Stimulated activated CD8-positive, alpha-beta memory T cell treated with anti-CD3 and anti-CD28 coated beads, Interleukin-15, amount 100 ng/mL, for 48 hours (primary cell): ENCODE measurements around the gene HIBCH.
"Not testable (repeated sequence)": the region's sequence is repeated elsewhere in the genome, so short reads cannot be mapped to it uniquely, and the experiment has no call there.

Experiments
- DNase-seq, 2 donors: peaks; one replicate each; pipeline ENCODE4 v3.0.0-alpha.2; 2020; ENCODE audit warnings: low read depth in 2 of 2

HIBCH gene

DNA sequence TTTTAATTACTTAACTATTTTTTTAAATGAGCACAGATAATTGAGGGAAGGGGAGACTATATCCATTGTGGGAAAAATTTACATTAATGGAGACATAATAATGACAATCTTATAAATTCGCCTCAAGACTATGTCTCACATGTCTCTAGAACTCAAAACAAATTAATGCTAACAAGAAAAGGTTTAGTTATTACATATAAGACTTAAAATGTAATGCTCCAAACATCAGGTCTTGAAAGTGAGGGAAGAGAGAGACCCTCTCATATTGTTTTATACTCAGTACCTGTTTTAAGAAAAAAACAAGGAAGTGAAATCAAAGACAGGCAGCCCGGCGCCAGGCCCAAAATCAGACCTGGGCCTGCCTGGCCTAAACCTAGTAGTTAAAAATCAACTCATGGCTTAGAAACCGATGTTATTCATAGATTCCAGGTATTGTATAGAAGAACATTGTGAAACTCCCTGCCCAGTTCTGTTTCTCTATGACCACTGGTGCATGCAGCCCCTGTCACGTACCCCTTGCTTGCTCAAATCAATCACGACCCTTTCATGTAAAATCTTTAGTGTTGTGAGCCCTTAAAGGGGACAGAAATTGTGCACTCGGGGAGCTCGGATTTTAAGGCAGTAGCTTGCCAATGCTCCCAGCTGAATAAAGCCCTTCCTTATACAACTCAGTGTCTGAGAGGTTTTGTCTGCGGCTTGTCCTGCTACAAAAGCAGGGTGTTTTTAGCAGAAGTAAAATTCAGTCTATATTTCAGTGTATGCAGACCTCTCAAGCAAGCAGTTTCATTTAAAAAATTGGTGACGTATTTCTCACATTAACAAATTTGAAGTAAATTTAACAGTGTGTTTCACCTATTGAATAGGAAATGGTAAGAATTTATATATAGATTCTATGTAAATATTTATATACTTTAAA, 161.8 kb downstream of the HIBCH start:
- DNase-seq, result not testable (repeated sequence)

DNA sequence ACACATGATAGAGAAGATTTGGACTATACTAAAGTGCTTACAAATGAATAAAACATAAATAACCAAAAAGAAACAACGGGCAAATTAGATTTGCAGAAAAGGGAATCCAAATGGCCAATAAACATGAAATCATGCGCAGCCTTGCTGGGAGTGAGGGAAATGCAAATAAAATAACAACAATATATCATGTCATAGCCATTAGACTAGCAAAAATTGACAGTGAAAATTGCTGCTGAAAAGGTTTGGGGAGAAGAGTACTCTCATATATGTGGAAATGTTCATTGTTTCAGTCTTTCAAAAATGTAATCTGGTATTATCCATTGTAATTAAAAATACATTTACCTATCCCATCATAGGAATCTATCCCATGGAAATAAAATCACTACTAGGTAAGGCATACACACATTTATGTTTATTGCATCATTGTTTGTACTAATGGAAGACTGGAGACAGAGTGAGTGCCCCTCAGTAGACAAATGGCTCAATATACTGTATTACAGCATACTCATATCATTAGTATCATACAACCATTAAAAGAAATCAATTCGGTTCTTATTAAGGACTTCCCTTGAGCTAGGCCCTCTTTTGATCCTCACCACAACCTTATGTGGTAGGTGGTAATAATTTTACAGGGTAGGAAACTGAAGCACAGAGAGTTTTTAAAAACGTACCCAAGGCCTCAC, 163.0 kb downstream of the HIBCH start:
- DNase-seq, result no peak
